Activated T-helper 1 cell treated with anti-CD3 and anti-CD28 coated beads, Interleukin-12 subunit alpha, Interleukin-12 subunit beta, Interleukin-2, Interleukin-4 antibody, amounts not matched to agents 30 ng/mL and 10 ng/mL and 1 ng/mL, durations not matched to agents 14 hours and 24 hours and 36 hours (primary cell): ENCODE results near the gene STARD13. TPM values are rescaled to one million over a fixed set of nuclear protein-coding genes. Genes with fewer than 3 reads are reported as not detected.

Source experiments
- DNase-seq: peaks from one replicate; pipeline ENCODE4 v3.0.0; 2021; ENCODE audit warnings: low spot score
- H3K27ac Mint-ChIP-seq: one replicate; pipeline ENCODE4 v1.8.0; 2021; ENCODE audit warnings: mild to moderate bottlenecking, mixed read lengths
- H3K27me3 Mint-ChIP-seq: one replicate; pipeline ENCODE4 v1.8.0; 2022; ENCODE audit warnings: mild to moderate bottlenecking, moderate library complexity, mixed read lengths; ENCODE audit not compliant: insufficient read depth
- H3K36me3 Mint-ChIP-seq: one replicate; pipeline ENCODE4 v1.8.0; 2021; ENCODE audit warnings: low read depth, mixed read lengths
- H3K4me1 Mint-ChIP-seq: one replicate; pipeline ENCODE4 v1.8.0; 2021; ENCODE audit warnings: low read depth, mixed read lengths
- H3K4me3 Mint-ChIP-seq: one replicate; pipeline ENCODE4 v1.8.0; 2021; ENCODE audit warnings: mild to moderate bottlenecking, moderate library complexity, mixed read lengths
- H3K9me3 Mint-ChIP-seq: one replicate; pipeline ENCODE4 v1.8.0; 2021; ENCODE audit warnings: mixed read lengths
- intact Hi-C: fragments of 100-400 bp; cut with micrococcal nuclease; formaldehyde crosslinking; loops from one replicate; pipeline ENCODE4 v1.15.1; 2024
- total RNA-seq: library from RNA; stranded (reverse); gene quantifications from 2 replicates; pipeline ENCODE4 v1.2.3, GENCODE V29; 2022

The STARD13 gene
- total RNA-seq, 1 donor from 2014 or later: 6.9 TPM

DNA sequence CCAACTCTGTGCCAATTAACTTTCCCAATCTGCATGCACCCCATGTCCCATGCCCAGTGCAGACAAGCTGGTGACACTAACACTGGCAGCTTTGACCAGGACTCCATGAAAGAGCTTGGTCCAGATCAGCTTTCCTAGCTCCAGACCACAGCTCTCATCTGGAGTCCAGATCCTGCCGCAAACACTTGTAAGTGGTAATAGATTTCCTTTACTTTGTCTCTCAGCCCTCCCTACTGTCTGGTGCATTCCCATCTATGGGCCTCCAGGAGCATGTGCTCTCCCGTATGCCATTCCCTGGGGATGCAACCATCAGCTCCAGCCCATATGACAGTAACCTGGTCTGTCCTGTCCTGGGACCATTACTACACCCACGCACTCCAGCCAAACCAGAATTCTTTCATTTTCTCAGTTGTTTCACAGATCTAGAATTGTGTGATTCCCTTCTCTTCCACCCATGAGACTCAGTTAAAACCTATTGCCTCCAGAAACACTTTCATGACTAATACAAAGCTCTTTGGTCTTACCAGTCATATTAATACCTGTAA, 4.9 kb upstream of the STARD13 start:
- peaks cover 9% of the 10 kb centered on the region for H3K27me3 Mint-ChIP-seq
- no peak overlapping the region for H3K27ac Mint-ChIP-seq
- intact Hi-C loops: no loop called here
- no peak for DNase-seq
- H3K9me3 Mint-ChIP-seq: no peaks in the 10 kb centered on the region
- H3K4me1 Mint-ChIP-seq: peaks cover 9% of the 10 kb centered on the region
- H3K4me3 Mint-ChIP-seq: no peak overlapping the region
- H3K36me3 Mint-ChIP-seq: no peaks in the 10 kb centered on the region

GRCh38 chr13:33289966-33290365, 4.4 kb upstream of the STARD13 start:
- H3K36me3 Mint-ChIP-seq: no peaks in the 10 kb centered on the region
- no peak overlapping the region for H3K27ac Mint-ChIP-seq
- intact Hi-C loops: no loop called here
- no peak for DNase-seq
- peaks cover 12% of the 10 kb centered on the region for H3K27me3 Mint-ChIP-seq
- no peaks in the 10 kb centered on the region for H3K9me3 Mint-ChIP-seq
- H3K4me1 Mint-ChIP-seq: peaks cover 14% of the 10 kb centered on the region
- H3K4me3 Mint-ChIP-seq: no peak overlapping the region

DNA sequence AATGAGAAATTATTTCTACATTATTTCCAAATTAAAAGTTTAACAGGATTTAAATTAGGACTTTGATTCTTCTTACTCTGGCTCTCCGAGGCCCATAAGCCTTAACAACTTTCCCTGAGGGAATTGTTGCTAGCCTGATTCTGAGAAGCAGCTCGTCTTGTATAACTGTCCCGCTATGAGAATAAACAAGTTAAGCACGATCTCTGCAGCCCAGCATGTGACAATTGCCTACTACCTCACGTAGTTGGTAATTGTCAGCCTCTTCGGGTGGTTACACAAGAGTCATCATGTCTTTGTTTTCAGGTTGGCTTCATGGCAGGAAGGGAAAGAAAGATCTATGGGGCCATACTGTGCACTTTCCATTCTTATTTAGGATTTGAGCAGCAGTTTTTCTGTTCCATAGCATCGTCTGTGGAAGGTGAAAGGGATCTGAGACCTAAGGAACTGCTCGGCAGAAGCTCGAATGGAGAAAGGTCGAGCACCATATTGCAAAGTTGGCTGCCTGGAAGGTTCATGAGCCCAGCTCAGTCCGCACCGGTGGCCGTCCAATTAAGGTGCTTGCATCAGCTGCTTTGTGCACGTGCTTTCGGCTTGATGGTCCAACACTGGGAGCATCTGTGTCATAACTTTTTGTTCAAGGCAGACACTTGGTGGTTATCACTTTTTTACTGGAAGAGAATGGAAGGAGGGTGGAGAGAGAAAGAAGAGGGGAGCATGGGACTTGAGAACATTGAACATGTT, 1.8 kb upstream of the STARD13 start:
- H3K27me3 Mint-ChIP-seq: peaks cover 23% of the 10 kb centered on the region
- DNase-seq: no peak
- intact Hi-C loops: no loop called here
- H3K4me1 Mint-ChIP-seq: peaks cover 17% of the 10 kb centered on the region
- H3K4me3 Mint-ChIP-seq: no peak overlapping the region
- no peak overlapping the region for H3K27ac Mint-ChIP-seq
- no peaks in the 10 kb centered on the region for H3K9me3 Mint-ChIP-seq
- H3K36me3 Mint-ChIP-seq: no peaks in the 10 kb centered on the region

GRCh38 chr13:33286128-33286527, 573 bp upstream of the STARD13 start:
- H3K36me3 Mint-ChIP-seq: no peaks in the 10 kb centered on the region
- no peaks in the 10 kb centered on the region for H3K9me3 Mint-ChIP-seq
- no peak overlapping the region for H3K27ac Mint-ChIP-seq
- H3K27me3 Mint-ChIP-seq: peaks cover 23% of the 10 kb centered on the region
- peak overlapping the region; percentile 81 for H3K4me3 Mint-ChIP-seq
- peaks cover 17% of the 10 kb centered on the region for H3K4me1 Mint-ChIP-seq
- intact Hi-C loops: no loop called here
- no peak for DNase-seq

GRCh38 chr13:33284916-33285315, 639 bp downstream of the STARD13 start:
- intact Hi-C loops: no loop called here
- Mint-ChIP-seq H3K4me3 (peak overlapping the region; percentile 81), H3K27me3 (peaks cover 23% of the 10 kb centered on the region)

DNA sequence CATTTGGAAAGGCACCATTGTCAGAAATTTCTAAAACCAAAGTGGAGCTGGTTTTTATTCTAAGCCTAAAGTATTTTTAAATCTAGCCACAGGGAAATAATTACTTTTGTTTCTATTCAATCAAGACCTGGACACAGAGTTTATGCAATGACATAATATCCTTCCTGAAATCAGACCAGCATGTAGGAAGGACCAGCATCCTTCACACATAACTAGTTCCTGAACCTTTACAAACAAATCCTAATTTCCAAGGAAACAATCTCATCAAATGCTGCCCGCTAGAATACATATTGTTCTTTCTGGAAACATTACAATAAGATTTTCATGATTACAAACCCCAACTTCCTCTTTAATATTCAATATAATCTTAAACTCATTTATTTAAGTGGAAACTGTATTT, 1.5 kb downstream of the STARD13 start:
- DNase-seq: no peak
- Mint-ChIP-seq H3K4me1 (peaks cover 17% of the 10 kb centered on the region), H3K27me3 (peaks cover 25% of the 10 kb centered on the region), H3K9me3 (no peaks in the 10 kb centered on the region), H3K27ac (no peak overlapping the region), H3K36me3 (no peaks in the 10 kb centered on the region), H3K4me3 (no peak overlapping the region)
- intact Hi-C loops: no loop called here

More at GRCh38 chr13:33284916-33285315, 639 bp downstream of the STARD13 start:
- no peak for DNase-seq
- H3K27ac Mint-ChIP-seq: peak overlapping the region; percentile 37
- peaks cover 17% of the 10 kb centered on the region for H3K4me1 Mint-ChIP-seq
- no peaks in the 10 kb centered on the region for H3K36me3 Mint-ChIP-seq
- no peaks in the 10 kb centered on the region for H3K9me3 Mint-ChIP-seq

DNA sequence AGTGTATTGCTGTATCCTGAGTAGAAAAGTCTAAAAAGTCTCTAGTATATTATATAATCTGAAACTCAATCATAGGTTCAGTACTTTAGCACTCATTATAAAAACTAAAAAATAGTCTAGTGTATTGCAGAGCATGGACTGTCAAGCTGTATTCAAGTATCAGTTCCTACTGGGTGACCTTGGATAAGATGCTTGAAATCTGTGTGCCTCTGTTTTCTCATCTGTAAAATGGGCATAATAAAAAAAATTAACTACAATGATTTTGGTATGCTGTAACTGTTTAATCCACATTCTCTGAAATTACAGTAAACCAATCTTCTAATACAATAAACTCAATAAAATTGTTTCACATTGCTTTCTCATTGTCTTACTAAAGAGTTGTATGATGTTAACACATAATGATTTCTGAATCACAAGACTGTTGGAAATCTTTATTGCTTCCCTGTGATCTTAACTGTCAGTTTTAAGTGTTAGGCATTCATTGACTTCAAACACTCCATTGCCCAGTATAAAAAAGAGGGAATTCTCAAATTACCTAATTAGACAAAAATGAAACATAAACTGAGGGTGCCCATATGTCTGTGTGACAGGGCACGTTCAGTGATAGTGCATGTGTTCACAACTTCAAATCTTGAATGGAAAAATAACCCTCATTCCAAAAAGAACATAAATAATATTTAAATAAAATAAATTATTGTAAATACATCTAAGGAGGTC, 2.2 kb downstream of the STARD13 start:
- intact Hi-C loops: no loop called here
- H3K4me1 Mint-ChIP-seq: peaks cover 17% of the 10 kb centered on the region
- no peak for DNase-seq
- no peaks in the 10 kb centered on the region for H3K36me3 Mint-ChIP-seq
- no peak overlapping the region for H3K4me3 Mint-ChIP-seq
- H3K27me3 Mint-ChIP-seq: peaks cover 26% of the 10 kb centered on the region
- H3K27ac Mint-ChIP-seq: no peak overlapping the region
- H3K9me3 Mint-ChIP-seq: no peaks in the 10 kb centered on the region

DNA sequence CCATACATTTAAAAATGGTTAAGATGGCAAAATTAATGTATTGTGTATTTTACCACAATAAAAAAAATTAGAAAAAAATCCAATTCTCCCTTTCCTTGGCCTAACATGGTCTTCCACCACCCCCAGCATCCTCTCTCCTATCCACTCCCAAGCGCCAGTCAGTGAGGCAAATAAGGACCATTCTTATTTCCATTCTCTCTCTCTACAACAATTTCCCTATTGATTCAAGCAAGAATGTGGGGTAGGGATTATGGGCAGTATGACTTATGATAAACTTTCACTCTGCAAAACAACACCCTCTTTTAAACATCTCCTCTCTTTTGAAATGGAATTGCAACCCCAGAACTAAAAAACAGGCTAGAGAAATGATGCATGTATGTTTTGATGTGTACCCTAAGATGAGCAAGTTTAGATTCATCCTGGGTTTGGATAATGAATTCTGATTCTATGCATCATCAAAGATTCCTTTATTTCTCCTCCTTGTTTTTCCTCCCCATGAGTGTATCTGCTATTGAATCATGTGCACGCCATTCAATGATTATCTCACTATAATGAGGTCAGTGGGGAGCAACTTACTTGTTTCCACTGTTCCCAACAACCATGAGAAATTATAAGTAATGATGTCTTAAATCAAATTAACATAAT, 3.5 kb downstream of the STARD13 start:
- H3K4me1 Mint-ChIP-seq: peaks cover 17% of the 10 kb centered on the region
- no peaks in the 10 kb centered on the region for H3K9me3 Mint-ChIP-seq
- no peaks in the 10 kb centered on the region for H3K36me3 Mint-ChIP-seq
- no peak for DNase-seq
- peaks cover 22% of the 10 kb centered on the region for H3K27me3 Mint-ChIP-seq
- intact Hi-C loops: no loop called here
- H3K27ac Mint-ChIP-seq: no peak overlapping the region
- H3K4me3 Mint-ChIP-seq: no peak overlapping the region

DNA sequence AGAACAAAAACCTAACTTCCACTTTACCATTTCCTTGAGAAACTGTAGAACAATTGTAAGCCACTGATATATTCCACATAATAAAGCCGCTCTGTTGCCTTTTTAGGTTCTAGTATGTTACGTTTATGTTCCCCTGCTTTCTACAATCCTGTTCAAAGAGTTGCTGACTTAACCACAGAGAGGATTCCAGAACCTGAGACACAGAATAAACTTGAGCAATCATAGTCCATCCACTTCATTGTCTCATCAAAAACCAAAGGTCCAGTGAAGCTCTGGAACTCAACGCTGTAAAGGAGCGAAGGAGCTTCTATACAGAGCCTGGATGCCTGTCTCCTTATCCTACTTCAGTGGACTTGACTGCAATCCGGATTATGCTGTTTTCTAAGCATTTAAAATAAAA, 4.6 kb downstream of the STARD13 start:
- H3K27me3 Mint-ChIP-seq: peaks cover 19% of the 10 kb centered on the region
- DNase-seq: no peak
- H3K4me3 Mint-ChIP-seq: no peak overlapping the region
- peaks cover 12% of the 10 kb centered on the region for H3K4me1 Mint-ChIP-seq
- no peak overlapping the region for H3K27ac Mint-ChIP-seq
- no peaks in the 10 kb centered on the region for H3K9me3 Mint-ChIP-seq
- no peaks in the 10 kb centered on the region for H3K36me3 Mint-ChIP-seq
- intact Hi-C loops: no loop called here

GRCh38 chr13:33280279-33280905, 5.2 kb downstream of the STARD13 start:
- peaks cover 19% of the 10 kb centered on the region for H3K27me3 Mint-ChIP-seq
- no peak for DNase-seq
- H3K4me3 Mint-ChIP-seq: no peak overlapping the region
- no peaks in the 10 kb centered on the region for H3K9me3 Mint-ChIP-seq
- intact Hi-C loops: no loop called here
- no peaks in the 10 kb centered on the region for H3K36me3 Mint-ChIP-seq
- H3K27ac Mint-ChIP-seq: no peak overlapping the region
- H3K4me1 Mint-ChIP-seq: peaks cover 7% of the 10 kb centered on the region

GRCh38 chr13:33279414-33280278, 5.9 kb downstream of the STARD13 start:
- intact Hi-C loops: no loop called here

GRCh38 chr13:33278913-33279312, 6.6 kb downstream of the STARD13 start:
- intact Hi-C loops: no loop called here
- no peak overlapping the region for H3K4me3 Mint-ChIP-seq
- H3K36me3 Mint-ChIP-seq: no peaks in the 10 kb centered on the region
- H3K27me3 Mint-ChIP-seq: peaks cover 5% of the 10 kb centered on the region
- no peak overlapping the region for H3K27ac Mint-ChIP-seq
- H3K4me1 Mint-ChIP-seq: no peaks in the 10 kb centered on the region
- no peak for DNase-seq
- no peaks in the 10 kb centered on the region for H3K9me3 Mint-ChIP-seq

More at GRCh38 chr13:33279414-33280278, 5.9 kb downstream of the STARD13 start:
- Mint-ChIP-seq H3K9me3 (no peaks in the 10 kb centered on the region), H3K27me3 (peaks cover 12% of the 10 kb centered on the region), H3K36me3 (no peaks in the 10 kb centered on the region), H3K27ac (no peak overlapping the region), H3K4me3 (no peak overlapping the region), H3K4me1 (no peaks in the 10 kb centered on the region)
- no peak for DNase-seq
